T-helper 22 cell (primary cell): ENCODE data around the gene EFNA2.

ENCODE experiments used
- DNase-seq: peaks from one replicate; pipeline ENCODE4 v3.0.0-alpha.2; 2020; ENCODE audit warnings: low read depth

The EFNA2 gene

DNA sequence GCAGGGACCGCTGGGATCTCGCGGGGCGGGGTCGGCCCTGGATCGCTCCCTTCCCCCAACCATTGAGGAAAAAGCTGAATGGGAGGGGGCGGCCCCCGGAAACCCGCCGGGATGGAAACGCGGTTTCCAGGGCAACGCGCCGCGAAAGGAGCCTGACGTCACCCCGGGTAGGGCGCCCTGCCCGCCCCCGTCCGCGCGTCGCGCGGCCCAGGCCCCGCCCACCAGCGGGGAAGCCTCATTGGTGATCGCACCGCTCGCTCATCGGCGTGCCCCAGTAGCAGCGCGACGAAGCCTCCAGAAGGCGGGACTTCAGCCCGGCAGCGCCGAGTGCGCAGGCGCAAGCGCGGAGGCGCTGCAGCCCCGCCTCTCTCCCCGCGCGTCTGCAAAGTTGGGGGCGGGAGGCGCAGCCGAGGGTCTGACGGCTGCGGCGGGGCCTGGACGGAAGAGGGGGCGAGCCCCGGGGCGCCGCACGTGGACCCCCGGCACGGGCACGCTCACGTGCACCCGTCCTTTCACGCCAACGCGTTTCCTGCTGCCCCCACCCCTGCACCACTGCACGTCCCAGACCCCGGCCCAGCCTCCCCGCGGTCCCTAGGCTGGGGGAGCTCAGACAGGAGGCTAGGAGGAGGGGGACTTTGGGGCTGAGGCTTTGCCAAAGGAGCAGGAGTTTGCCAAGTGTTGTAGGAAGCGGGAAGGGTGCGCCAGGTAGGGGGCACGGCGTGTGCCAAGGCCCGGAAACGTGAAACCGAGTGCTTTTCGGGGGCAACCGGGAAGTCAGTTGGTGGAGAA is 24.7 kb upstream of the EFNA2 start:
- peak; percentile 95 for DNase-seq

DNA sequence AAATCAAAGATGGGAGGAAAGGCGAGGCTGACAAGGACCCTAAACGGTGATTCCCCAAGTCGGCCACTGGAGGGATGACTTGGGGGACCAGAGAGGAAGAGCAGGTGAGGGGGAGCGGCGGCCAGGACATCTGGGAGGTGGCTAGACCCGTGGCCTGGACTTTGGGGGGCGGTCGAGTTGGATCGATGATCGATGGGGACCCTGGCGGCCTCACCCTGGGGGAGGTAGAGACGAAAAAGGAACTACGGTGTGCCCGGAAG is 24.2 kb upstream of the EFNA2 start:
- DNase-seq, result no peak

- peak; percentile 49 for DNase-seq
These were observed 23.7 kb upstream of the EFNA2 start for GRCh38 chr19:1261798-1262622.

DNA sequence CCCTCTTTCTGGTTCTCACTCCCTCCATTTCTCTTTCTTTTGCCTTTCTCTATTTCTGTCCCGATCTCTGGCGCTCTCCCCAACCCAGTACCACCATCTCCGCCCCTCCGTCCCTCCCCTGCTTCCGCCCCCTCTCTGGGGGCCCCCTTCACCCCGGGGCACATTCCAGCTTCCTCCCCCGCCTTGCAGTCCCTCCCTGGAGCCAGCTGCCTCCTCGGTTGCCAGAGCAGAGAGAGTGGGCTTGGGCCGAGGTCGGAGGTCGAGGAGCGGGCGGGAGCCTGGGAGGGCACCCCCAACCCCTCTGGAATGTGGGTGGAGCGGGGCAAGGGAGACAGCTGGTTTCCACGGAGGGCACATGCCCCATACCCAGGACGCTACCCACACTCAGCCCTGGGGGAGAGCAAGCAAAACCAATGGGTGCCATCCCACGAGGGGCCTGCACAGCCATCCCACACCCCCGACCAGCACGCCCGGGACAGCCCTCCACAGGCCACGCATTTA is 23.0 kb upstream of the EFNA2 start:
- DNase-seq, result no peak

GRCh38 chr19:1263188-1263587 is 22.5 kb upstream of the EFNA2 start:
- DNase-seq, result no peak

DNA sequence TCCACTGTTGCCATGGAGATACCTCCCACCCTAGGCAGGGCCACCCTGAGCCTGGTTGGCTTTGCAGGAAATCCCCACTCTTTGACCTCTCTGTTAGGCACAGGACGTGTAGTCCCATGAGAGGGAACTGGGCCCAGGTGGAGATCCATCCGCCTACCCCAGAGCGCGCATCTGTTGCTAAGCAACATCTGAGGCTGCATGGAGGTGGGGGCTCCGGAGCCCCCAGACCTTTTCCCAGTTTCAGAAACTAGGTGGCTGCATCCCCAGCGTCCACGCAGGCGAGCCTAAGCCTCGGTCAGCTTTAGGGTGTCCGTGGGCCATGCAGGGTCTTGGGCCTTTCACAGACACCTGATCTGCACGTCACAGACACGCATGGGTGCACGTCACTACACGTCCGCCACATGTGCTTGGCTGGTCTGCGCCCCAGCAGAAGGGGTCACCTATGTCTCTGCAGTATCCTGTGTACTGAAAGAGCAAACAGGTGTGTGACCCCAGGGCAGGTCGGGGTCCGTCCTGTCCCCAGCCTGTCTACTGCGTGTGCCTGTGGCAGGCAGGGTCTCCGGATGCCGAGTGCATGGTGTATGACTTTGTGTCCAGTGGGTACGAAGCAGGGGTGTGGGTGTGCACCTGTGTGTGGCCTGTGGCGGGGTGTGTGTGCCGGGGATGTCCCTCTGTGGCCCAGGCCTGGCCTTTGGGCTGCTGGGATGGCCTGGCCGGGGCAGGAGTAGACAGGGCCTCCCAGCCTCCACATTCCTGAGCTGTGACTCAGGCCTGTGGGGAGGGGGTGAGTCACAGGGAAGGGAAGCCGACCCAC is 20.7 kb upstream of the EFNA2 start:
- DNase-seq, result no peak

DNA sequence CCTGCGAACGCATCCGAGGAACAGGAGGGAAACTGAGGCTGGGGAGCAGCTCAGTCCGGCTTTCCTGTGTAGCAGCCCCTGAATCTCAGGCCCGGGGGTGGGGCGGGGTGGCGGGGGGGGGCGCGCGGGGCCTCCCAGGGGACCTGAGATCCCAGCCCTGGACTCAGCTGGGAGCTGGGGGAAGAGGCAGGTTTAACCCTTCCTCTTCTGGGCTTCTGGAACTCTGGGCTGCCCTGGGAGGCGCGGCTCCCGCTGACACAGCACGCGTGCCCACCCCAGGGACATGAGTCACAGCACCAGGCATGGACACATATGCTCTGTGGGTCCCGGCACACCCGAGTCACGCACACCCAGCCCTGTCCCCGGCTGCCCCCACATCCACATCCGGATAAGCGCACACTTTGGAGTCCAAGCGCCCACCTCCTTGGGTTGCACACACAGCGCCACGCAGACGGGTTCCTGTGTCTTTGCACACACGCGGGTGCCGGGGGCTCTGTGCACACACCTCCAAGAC is 20.0 kb upstream of the EFNA2 start:
- DNase-seq, result peak; percentile 30

DNA sequence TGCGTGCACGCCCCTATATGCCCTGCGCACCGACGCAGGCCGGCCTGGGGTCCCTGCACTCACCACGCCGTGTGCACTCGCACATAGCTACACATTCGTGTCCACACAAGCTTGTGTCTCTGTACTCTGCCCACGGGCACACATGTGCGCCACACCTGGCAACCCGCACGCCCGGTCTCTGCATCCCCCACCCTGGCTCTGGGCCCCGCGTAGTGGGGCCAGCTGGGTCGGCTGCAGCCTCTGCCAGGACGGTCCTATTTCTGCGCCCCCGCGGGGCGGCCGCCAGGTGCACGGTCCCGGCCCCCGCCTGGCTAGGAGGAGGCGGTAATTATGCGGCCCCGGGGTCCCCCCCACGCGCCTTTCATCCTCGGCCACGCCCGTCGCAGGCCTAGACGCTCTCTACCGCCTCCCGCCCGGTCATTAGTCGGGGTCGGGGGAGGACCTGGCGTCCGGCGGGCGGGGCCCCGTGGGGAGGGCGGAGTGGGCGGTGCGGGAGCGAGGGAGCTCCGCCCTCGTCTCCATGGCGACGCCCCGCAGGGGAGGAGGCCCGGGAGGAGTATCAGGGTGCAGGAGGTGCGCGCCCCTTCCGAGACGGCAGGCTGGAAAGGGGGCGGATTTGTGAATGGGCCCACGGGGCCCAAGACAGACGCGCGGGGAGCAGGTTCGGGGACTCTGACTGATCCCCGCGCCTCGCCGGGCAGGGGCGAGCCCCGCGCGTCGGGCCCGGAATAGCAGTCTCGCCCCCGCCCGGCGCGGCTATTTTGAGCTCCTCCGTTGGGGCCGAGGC is 19.4 kb upstream of the EFNA2 start:
- peak; percentile 79 for DNase-seq

DNA sequence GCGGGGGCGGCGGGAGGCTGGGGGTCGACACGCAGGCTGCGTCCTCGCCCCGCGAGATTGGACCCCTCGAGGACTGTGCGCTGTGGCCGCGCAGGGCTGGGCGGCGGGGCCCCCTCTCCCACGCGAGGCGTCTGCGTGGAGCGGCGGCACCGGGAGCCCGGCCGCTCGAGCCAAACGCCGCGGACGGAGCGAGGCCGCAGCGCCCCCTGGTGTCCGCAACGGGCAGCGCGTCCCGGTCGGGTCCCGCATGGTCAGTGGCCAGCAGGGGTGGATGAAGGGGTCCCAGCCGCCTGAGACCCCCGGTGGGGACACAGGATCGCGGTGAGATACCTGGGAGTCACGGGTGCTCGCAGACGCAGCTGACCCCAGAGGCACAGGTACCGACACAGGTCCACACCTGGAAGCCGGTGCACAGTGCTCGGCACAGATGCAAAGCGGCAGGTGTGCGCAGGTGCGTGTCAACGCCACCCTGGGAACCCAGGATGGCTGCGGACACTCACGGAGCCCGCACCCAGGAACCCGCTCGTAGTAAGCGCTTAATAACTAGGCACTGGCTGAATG is 18.7 kb upstream of the EFNA2 start:
- peak; percentile 36 for DNase-seq

DNA sequence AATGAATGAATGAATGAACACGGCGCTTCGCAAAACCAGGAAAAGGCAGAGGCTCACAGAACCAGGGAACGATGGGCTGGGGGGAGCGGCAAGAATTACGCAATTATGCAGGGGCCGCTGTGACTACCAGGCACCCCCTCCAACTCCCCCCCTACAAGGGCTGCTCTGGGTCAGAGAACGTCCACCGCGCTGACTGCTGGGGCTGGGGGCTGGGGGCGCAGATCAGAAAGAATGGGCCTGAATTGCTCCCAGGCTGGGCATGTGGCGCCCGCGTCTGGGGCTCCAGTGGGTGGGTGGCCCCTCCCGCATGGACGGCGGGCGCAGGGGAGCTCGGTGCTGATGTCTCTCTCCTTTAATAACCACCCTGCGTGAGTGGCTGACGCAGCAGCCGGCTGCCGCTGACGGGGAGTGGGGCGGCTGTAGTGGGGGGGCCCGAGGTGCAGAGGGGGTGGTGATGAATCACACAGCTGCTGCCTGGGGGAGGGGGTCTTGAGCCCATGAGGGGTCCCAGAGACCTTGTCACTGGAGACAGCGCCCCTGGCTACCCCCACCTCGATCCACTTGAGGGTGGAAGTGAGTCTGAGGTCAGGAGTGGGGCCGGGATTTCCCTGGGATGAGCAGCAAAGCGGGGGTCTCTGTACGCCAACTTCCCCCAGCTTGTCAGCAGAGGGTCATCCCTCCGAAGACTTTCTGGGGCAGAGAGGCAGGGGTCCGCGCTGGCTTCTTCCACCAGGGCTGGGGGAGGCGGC is 18.0 kb upstream of the EFNA2 start:
- DNase-seq, result peak; percentile 37

DNA sequence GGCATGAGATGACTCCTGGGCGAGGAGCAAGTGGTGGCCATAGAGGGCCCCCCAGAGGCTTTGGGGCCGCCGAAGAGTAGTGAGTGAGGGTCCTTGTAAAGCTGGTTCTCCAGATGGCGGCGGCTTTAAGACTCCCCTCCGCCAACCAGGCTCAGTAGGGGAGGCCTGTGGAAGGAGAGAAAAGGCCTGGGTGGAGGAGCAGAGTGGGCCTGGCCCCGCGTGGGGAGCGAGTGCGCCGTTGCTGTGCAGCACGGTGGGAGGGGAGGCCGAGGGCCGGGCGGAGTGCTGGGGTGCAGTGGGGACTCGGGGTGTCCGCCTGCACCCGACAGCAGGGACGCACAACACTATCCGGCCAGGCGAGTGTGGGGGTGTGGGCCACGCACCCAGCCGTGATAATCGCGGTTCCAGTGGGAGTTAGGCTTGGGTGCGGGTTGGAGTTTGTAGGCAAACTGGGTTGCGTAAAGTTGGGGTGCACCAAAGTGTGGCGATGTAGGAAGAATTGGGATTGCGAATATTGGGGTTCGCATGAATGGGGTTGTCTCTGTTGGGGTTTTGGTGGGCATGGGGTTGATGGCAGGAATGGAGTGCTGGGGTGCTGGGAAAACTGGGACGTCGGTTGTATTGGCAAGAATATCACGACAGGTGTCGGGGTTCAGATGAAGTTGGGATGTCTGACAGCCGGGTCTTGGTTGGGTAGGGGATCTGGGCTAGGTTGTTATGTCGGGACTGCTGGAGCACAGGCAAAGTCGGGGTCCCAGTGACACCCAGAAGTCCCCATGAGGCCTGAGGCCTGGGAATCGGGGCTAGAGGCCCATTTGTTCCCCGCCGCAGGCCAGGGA is 17.2 kb upstream of the EFNA2 start:
- no peak for DNase-seq

GRCh38 chr19:1269065-1269477 is 16.6 kb upstream of the EFNA2 start, which contains the start of gene CIRBP:
CIRBP (plus strand) TSS chr19:1269332; CDS start chr19:1270934, 1,602 bp downstream.
- DNase-seq, result peak; percentile 100

GRCh38 chr19:1269478-1270212 is 16.0 kb upstream of the EFNA2 start:
- DNase-seq, result peak; percentile 74

- no peak for DNase-seq
These were observed 15.3 kb upstream of the EFNA2 start for GRCh38 chr19:1270213-1270853.

DNA sequence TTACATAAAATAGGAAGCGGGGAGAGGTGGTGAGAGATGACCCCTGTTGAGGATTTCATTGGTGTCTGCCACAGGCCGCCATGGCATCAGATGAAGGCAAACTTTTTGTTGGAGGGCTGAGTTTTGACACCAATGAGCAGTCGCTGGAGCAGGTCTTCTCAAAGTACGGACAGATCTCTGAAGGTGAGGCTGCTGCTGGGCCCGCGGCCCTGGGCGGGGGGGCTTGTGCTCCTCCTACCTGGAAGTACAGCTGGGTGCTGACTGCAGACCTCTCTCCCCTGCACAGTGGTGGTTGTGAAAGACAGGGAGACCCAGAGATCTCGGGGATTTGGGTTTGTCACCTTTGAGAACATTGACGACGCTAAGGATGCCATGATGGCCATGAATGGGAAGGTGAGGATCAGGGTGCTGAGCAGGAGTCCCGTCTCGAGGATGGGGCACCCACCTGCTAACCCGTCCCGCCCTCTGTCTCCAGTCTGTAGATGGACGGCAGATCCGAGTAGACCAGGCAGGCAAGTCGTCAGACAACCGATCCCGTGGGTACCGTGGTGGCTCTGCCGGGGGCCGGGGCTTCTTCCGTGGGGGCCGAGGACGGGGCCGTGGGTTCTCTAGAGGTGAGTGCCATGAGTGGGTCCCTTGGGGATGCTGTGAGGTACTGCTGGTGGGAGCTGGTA is 14.7 kb upstream of the EFNA2 start:
- no peak for DNase-seq

- DNase-seq, result no peak
These were observed 13.9 kb upstream of the EFNA2 start for GRCh38 chr19:1271528-1272422.
